GM12878 (cell line): Measurements from ENCODE around the gene TRPV3. TPM values are rescaled to one million over a fixed set of nuclear protein-coding genes. Genes with fewer than 3 reads are reported as not detected.

Source experiments
- ATAC-seq: fragments of 200-7000 bp; cut with Tn5 transposase; 3 replicates; pipeline ENCODE4 v1.9.1; 2020; ENCODE audit warnings: mild to moderate bottlenecking, moderate library complexity
- BruUV-seq: library from RNA; stranded (reverse); fragments of 400-500 nt; replicated peaks from 2 replicates; lab custom pipeline; 2021; lab: Mats Ljungman, UMichigan
- CTCF ChIA-PET: fragments of 300-600 bp; sonication (Branson Sonifier 250); formaldehyde crosslinking; extraction: SDS; loops from one replicate; lab custom pipeline; 2021; ENCODE audit warnings: inconsistent platforms; lab: Yijun Ruan, JAX
- POLR2A ChIA-PET: fragments of 350-600 bp; formaldehyde crosslinking; extraction: SDS; loops from one replicate; lab custom pipeline; 2021; ENCODE audit warnings: inconsistent platforms; lab: Charles Lee
- RAD21 ChIA-PET: fragments of 300-600 bp; sonication (Branson Sonifier 250); formaldehyde crosslinking; loops from one replicate; lab custom pipeline; 2023; ENCODE audit warnings: antibody characterized with exemption; ENCODE audit not compliant: unreplicated experiment; lab: Charles Lee
- SMC1A ChIA-PET: fragments of 300-600 bp; sonication (Branson Sonifier 250); formaldehyde crosslinking; loops from one replicate; lab custom pipeline; 2023; ENCODE audit not compliant: unreplicated experiment, uncharacterized antibody; lab: Charles Lee
- DNase-seq: peaks from one replicate; pipeline ENCODE4 v3.0.0-alpha.2; 2011; ENCODE audit warnings: low read depth, low spot score
- FAIRE-seq: peaks from 3 replicates; lab custom pipeline; 2011; peaks lifted over from hg19 to GRCh38; lab: Jason Lieb, UNC
- H2AFZ ChIP-seq: 2 replicates; pipeline ENCODE4 v1.6.0; 2011; ENCODE audit warnings: low read depth, low read length, control low read depth; ENCODE audit not compliant: control insufficient read depth
- H3K27ac ChIP-seq: 2 replicates; pipeline ENCODE4 v1.5.1; 2011; ENCODE audit warnings: control low read depth; ENCODE audit not compliant: control insufficient read depth, insufficient read depth
- H3K27me3 ChIP-seq, 2 experiments: replicated peaks in 1 of 2; 2 replicates each; pipeline versions ENCODE4 v1.6.0 to v1.6.1; 2011; ENCODE audit warnings: low read length in 1 of 2; ENCODE audit not compliant: control insufficient read depth in 2 of 2, insufficient read depth in 2 of 2
- H3K36me3 ChIP-seq, 2 experiments: 2 replicates each; pipeline ENCODE4 v1.5.1; 2011; ENCODE audit warnings: low read length in 1 of 2; ENCODE audit not compliant: control insufficient read depth in 2 of 2, insufficient read depth in 2 of 2
- H3K4me1 ChIP-seq: 2 replicates; pipeline ENCODE4 v1.6.1; 2011; ENCODE audit warnings: mild to moderate bottlenecking, low read length, moderate library complexity, mixed read lengths; ENCODE audit not compliant: control insufficient read depth, insufficient read depth
- H3K4me2 ChIP-seq: 2 replicates; pipeline ENCODE4 v1.6.0; 2011; ENCODE audit warnings: control low read depth; ENCODE audit not compliant: control insufficient read depth, insufficient read depth
- H3K4me3 ChIP-seq: fragments of 200-600 bp; sonication (generic); 2 replicates; pipeline ENCODE4 v1.5.1; 2016
- H3K79me2 ChIP-seq: 2 replicates; pipeline ENCODE4 v1.6.0; 2011; ENCODE audit warnings: low read length; ENCODE audit not compliant: control insufficient read depth, insufficient read depth
- H3K9ac ChIP-seq: 2 replicates; pipeline ENCODE4 v1.8.0; 2011; ENCODE audit warnings: low read length, control low read depth, mixed read lengths; ENCODE audit not compliant: control insufficient read depth, insufficient read depth
- H3K9me3 ChIP-seq: replicated peaks from 3 replicates; pipeline ENCODE4 v1.5.1; 2011; ENCODE audit warnings: mild to moderate bottlenecking, low read length; ENCODE audit not compliant: control insufficient read depth, insufficient read depth
- H4K20me1 ChIP-seq: 2 replicates; pipeline ENCODE4 v1.6.0; 2011; ENCODE audit not compliant: control insufficient read depth, insufficient read depth
- BACH1 ChIP-seq: fragments of 450-650 bp; IDR thresholded peaks from 2 replicates; pipeline ENCODE4 v1.6.1; 2017; ENCODE audit warnings: mild to moderate bottlenecking, borderline replicate concordance
- CBX3 ChIP-seq: fragments of 200-600 bp; sonication (generic); IDR thresholded peaks from 2 replicates; pipeline ENCODE4 v1.6.1; 2016; ENCODE audit warnings: low read depth, borderline replicate concordance
- CBX5 ChIP-seq: sonication (generic); IDR thresholded peaks from 2 replicates; pipeline ENCODE4 v1.6.1; 2016; ENCODE audit warnings: low read depth, moderate library complexity, mild to moderate bottlenecking, inconsistent platforms
- NRF1 ChIP-seq: conservative IDR thresholded peaks from 2 replicates; pipeline ENCODE4 v1.6.1; 2011; ENCODE audit warnings: mild to moderate bottlenecking, low read depth, low read length, improper control_type of control experiment
- RELB ChIP-seq: fragments of 450-650 bp; IDR thresholded peaks from 2 replicates; pipeline ENCODE4 v1.6.1; 2017; ENCODE audit warnings: low read depth, mild to moderate bottlenecking, moderate library complexity
- SKIL ChIP-seq: fragments of 450-650 bp; IDR thresholded peaks from 2 replicates; pipeline ENCODE4 v1.6.1; 2017; ENCODE audit warnings: mild to moderate bottlenecking, low read depth, inconsistent platforms; ENCODE audit not compliant: poor library complexity, severe bottlenecking
- SREBF1 ChIP-seq: IDR thresholded peaks from 2 replicates; pipeline ENCODE4 v1.6.1; 2012; ENCODE audit warnings: mild to moderate bottlenecking, low read length
- YY1 ChIP-seq: IDR thresholded peaks from 2 replicates; pipeline ENCODE4 v1.6.1; 2011; ENCODE audit warnings: low read depth, mild to moderate bottlenecking, low read length
- ZZZ3 ChIP-seq: IDR thresholded peaks from 2 replicates; pipeline ENCODE4 v1.6.1; 2011; ENCODE audit warnings: low read depth; ENCODE audit not compliant: control insufficient read depth, insufficient read length
- WGBS: methylation state at CpG from one replicate; pipeline ENCODE4 v1.1.6; 2016; ENCODE audit warnings: low lambda C conversion rate; ENCODE audit not compliant: insufficient replicate concordance, insufficient coverage; ENCODE audit errors: missing lambda C conversion rate; 5-methylcytosine and 5-hydroxymethylcytosine counted together
- in situ Hi-C: fragments of 300-500 bp; cut with MboI; formaldehyde crosslinking; loops from 9 replicates; pipeline ENCODE4 v1.14.3; 2018; ENCODE audit warnings: mixed read lengths
- intact Hi-C: fragments of 100-400 bp; cut with micrococcal nuclease; formaldehyde crosslinking; loops from one replicate; pipeline ENCODE4 v1.14.2; 2022; ENCODE audit not compliant: unreplicated experiment
- polyA plus RNA-seq, 11 experiments: library from polyadenylated mRNA; depleted of rRNA in 4 of 11; unstranded in 6 of 11; stranded (reverse) in 5 of 11; fragments of >200 nt; fragmentation: Nextera tagmentation in 4 of 11; fragmentation: Illumina TruSeq in 1 of 11; extraction: Ambion mirVana in 4 of 11; extraction: Trizol in 1 of 11; gene quantifications; 1 replicate in 1 of 11; 2 replicates in 10 of 11; pipeline versions ENCODE4 v1.2.1 to v1.2.3, GENCODE V29; 2011 to 2016; ENCODE audit warnings: inconsistent platforms in 2 of 11, missing spikeins in 2 of 11, low read depth in 1 of 11
- total RNA-seq, 4 experiments: library from RNA; depleted of rRNA in 3 of 4; stranded (reverse); fragments of >200 nt in 3 of 4; fragmentation: Illumina TruSeq in 1 of 4; extraction: Trizol in 1 of 4; gene quantifications; 2 replicates each; pipeline versions ENCODE4 v1.2.1 to v1.2.3, GENCODE V29; 2013 to 2021
- TF ChIP-seq, protein P1 (sequence below): fragments of 450-650 bp; IDR thresholded peaks from 2 replicates; pipeline ENCODE4 v1.6.1; 2017; ENCODE audit warnings: mild to moderate bottlenecking

TRPV3 gene
- total and polyA plus RNA-seq, 10 of the 15 experiments (the other 5 are each of a cell fraction or from before 2014, with no cell fraction given), result 0.52 to 12.0 (median 2.7) TPM

- in situ Hi-C loops, result no loop called here
- no peaks in the 10 kb centered on the region for H3K9me3 ChIP-seq
- H3K27ac ChIP-seq, result no peak overlapping the region
- H2AFZ ChIP-seq, result no peak overlapping the region
- FAIRE-seq (no peak), DNase-seq (no peak), ATAC-seq (no peak)
- H3K27me3 ChIP-seq, result no peaks in the 10 kb centered on the region
- RAD21 ChIA-PET, result interaction anchor here (1.4 kb wide), 1 partner anchor 141 kb away, joined by 4 read pairs; no protein-coding TSS in a partner anchor
- SMC1A ChIA-PET, result no interaction called here
- no peaks in the 10 kb centered on the region for H4K20me1 ChIP-seq
- no peak overlapping the region for H3K4me2 ChIP-seq
- H3K79me2 ChIP-seq, result no peaks in the 10 kb centered on the region
- intact Hi-C loops, result no loop called here
- H3K9ac ChIP-seq, result no peak overlapping the region
- H3K4me3 ChIP-seq, result no peak overlapping the region
- POLR2A ChIA-PET, result no interaction called here
- CTCF ChIA-PET, result no interaction called here
- no TSS peak for BruUV-seq
- WGBS, result 90% methylated on average over 27 of the region's 27 CpGs
- no peak for TF ChIP-seq ZZZ3
- no peak for TF ChIP-seq YY1
- no peak for TF ChIP-seq BACH1
- TF ChIP-seq CBX5, result no peak
- no peak for TF ChIP-seq CBX3
- TF ChIP-seq NRF1, result no peak
- no peaks in the 10 kb centered on the region for H3K36me3 ChIP-seq
- H3K4me1 ChIP-seq, result no peaks in the 10 kb centered on the region
Observed at GRCh38 chr17:3596804-3597464, 39.3 kb upstream of the TRPV3 start.

DNA sequence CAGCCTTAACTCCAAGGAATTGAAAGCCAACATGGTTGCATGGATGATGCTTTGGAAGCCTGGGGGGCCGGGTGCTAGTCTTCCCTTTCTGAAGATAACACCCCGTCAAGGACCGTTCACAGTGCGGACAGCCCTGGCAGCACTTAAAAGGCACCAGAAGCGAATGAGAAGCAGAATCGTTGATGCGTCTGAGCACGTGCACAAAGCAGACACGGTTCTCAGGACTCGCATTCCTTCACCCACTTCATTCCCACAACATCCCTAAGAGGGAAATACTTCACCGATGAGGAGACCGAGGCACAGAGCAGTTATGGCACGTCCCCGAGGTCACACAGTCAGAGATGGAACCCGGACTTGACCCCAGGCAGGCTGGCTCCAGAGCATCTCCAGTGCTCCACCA lies 37.4 kb upstream of the TRPV3 start:
- H3K9ac ChIP-seq, result no peak overlapping the region
- no peaks in the 10 kb centered on the region for H3K4me1 ChIP-seq
- DNase-seq (no peak), ATAC-seq (no peak), FAIRE-seq (no peak)
- no peaks in the 10 kb centered on the region for H3K9me3 ChIP-seq
- H3K27ac ChIP-seq, result no peak overlapping the region
- no peak overlapping the region for H3K4me3 ChIP-seq
- POLR2A ChIA-PET, result no interaction called here
- RAD21 ChIA-PET, result no interaction called here
- intact Hi-C loops, result no loop called here
- H4K20me1 ChIP-seq, result no peaks in the 10 kb centered on the region
- SMC1A ChIA-PET, result no interaction called here
- H2AFZ ChIP-seq, result no peak overlapping the region
- H3K27me3 ChIP-seq, result no peaks in the 10 kb centered on the region
- H3K4me2 ChIP-seq, result no peak overlapping the region
- no peaks in the 10 kb centered on the region for H3K79me2 ChIP-seq
- H3K36me3 ChIP-seq, result no peaks in the 10 kb centered on the region; a peak in 1 of 4 replicates
- in situ Hi-C loops, result no loop called here
- WGBS, result 83% methylated on average over 15 of the region's 15 CpGs
- CTCF ChIA-PET, result no interaction called here
- no TSS peak for BruUV-seq
- no peak for TF ChIP-seq RELB
- no peak for TF ChIP-seq SKIL
- TF ChIP-seq SREBF1, result no peak
- no peak for TF ChIP-seq CBX3
- TF ChIP-seq, protein P1, sequence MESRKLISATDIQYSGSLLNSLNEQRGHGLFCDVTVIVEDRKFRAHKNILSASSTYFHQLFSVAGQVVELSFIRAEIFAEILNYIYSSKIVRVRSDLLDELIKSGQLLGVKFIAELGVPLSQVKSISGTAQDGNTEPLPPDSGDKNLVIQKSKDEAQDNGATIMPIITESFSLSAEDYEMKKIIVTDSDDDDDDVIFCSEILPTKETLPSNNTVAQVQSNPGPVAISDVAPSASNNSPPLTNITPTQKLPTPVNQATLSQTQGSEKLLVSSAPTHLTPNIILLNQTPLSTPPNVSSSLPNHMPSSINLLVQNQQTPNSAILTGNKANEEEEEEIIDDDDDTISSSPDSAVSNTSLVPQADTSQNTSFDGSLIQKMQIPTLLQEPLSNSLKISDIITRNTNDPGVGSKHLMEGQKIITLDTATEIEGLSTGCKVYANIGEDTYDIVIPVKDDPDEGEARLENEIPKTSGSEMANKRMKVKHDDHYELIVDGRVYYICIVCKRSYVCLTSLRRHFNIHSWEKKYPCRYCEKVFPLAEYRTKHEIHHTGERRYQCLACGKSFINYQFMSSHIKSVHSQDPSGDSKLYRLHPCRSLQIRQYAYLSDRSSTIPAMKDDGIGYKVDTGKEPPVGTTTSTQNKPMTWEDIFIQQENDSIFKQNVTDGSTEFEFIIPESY, result no peak
